Vagina (tissue), 2 donors: ENCODE results near the gene ZMIZ1.

ENCODE experiments used
- POLR2A ChIP-seq, 2 donors: fragments of 450-650 bp; IDR thresholded peaks; one replicate each; pipeline ENCODE4 v1.6.1; 2017; ENCODE audit warnings: antibody characterized with exemption in 2 of 2, mild to moderate bottlenecking in 2 of 2, moderate library complexity in 2 of 2
- POLR2AphosphoS5 ChIP-seq, 2 donors: sonication (generic); formaldehyde crosslinking; IDR thresholded peaks; one replicate each; pipeline ENCODE4 v1.9.0; 2017; ENCODE audit warnings: antibody characterized with exemption in 2 of 2, mild to moderate bottlenecking in 2 of 2, low read depth in 1 of 2; ENCODE audit not compliant: insufficient read depth in 1 of 2

DNA sequence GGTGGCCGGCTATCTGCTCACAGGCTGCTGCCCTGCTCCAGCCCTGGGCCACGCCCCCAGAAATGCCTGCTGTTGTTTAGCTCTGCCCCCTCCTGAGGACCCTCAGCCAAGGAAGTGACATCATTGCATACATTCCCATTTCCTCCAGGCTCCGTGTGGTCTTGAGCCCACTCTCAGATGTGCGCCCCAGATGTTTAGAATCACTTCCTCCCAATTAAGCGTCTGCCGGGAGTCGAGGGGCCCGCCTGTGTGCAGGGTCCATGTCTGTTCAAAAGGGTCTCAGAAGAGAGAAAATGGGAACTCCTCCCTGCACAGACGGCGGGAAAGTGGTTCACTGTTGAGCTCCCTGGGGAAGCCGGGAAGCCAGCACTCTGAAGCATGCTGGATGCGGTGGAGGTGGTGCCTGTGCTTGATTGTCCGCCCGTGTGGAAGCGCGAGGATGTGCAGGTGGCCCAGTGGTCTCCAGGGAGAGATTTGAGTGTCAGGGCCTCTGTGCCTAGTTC is 161.6 kb downstream of the ZMIZ1 start:
- TF ChIP-seq POLR2AphosphoS5 (IDR thresholded peaks at IDR 0.05; ENCODE audit: insufficient read depth in 1 of 2, low read depth in 1 of 2), result no peak
- TF ChIP-seq POLR2A (IDR thresholded peaks at IDR 0.05), result no peak
